Endothelial cell of umbilical vein (primary cell): ENCODE measurements around the gene ANKIB1.

Source experiments
- CTCF ChIP-seq, 2 donors: IDR thresholded peaks; 1 replicate in 1 of 2; 2 replicates in 1 of 2; pipeline ENCODE4 v1.5.1; 2011; ENCODE audit warnings: low read length in 2 of 2, mild to moderate bottlenecking in 2 of 2, moderate library complexity in 2 of 2, control low read depth in 1 of 2, inconsistent platforms in 1 of 2, low read depth in 1 of 2; ENCODE audit not compliant: insufficient read depth in 1 of 2; ENCODE audit errors: extremely low read depth in 1 of 2
- POLR2A ChIP-seq: IDR thresholded peaks from 2 replicates; pipeline ENCODE4 v1.6.1; 2012; ENCODE audit warnings: low read depth, mild to moderate bottlenecking, control low read depth, low read length

- TF ChIP-seq CTCF (IDR thresholded peaks at IDR 0.05; ENCODE audit: extremely low read depth in 1 of 2, insufficient read depth in 1 of 2, low read depth in 1 of 2, low read length in 2 of 2): no peak
- no peak for TF ChIP-seq POLR2A
These were observed 52.0 kb downstream of the ANKIB1 start for GRCh38 chr7:92297736-92298135.
